GM19324 (cell line): ENCODE results near the gene ADIPOR2.
"Not testable (repeated sequence)": the region's sequence is repeated elsewhere in the genome, so short reads cannot be mapped to it uniquely, and the experiment has no call there.

Experiments
- ATAC-seq: cut with Tn5 transposase; IDR thresholded peaks from one replicate; pipeline ENCODE4 v1.9.1; 2021; ENCODE audit warnings: mild to moderate bottlenecking, moderate library complexity; ENCODE audit not compliant: unreplicated experiment, low FRiP score

ADIPOR2 gene

GRCh38 chr12:1702713-1703112, 11.8 kb downstream of the ADIPOR2 start:
- no peak for ATAC-seq

GRCh38 chr12:1703771-1704722, 13.2 kb downstream of the ADIPOR2 start:
- no peak for ATAC-seq

- no peak for ATAC-seq
Measured at GRCh38 chr12:1705774-1706631, 15.1 kb downstream of the ADIPOR2 start.

GRCh38 chr12:1706632-1706980, 15.7 kb downstream of the ADIPOR2 start:
- no peak for ATAC-seq

GRCh38 chr12:1707051-1707450, 16.2 kb downstream of the ADIPOR2 start:
- no peak for ATAC-seq

GRCh38 chr12:1709968-1710367, 19.1 kb downstream of the ADIPOR2 start:
- ATAC-seq = not testable (repeated sequence)

- ATAC-seq = not testable (repeated sequence)
Measured at GRCh38 chr12:1710870-1711269, 20.0 kb downstream of the ADIPOR2 start.

GRCh38 chr12:1711536-1712211, 20.8 kb downstream of the ADIPOR2 start:
- ATAC-seq = not testable (repeated sequence)

GRCh38 chr12:1712305-1712704, 21.4 kb downstream of the ADIPOR2 start:
- ATAC-seq = not testable (repeated sequence)

- not testable (repeated sequence) for ATAC-seq
Measured at GRCh38 chr12:1712852-1713251, 22.0 kb downstream of the ADIPOR2 start.

- ATAC-seq = not testable (repeated sequence)
Measured at GRCh38 chr12:1713783-1714348, 23.0 kb downstream of the ADIPOR2 start.

- ATAC-seq = not testable (repeated sequence)
Measured at GRCh38 chr12:1715459-1715858, 24.6 kb downstream of the ADIPOR2 start.

- ATAC-seq = no peak
Measured at GRCh38 chr12:1716215-1716862, 25.5 kb downstream of the ADIPOR2 start.

GRCh38 chr12:1716911-1717310, 26.0 kb downstream of the ADIPOR2 start:
- no peak for ATAC-seq

- no peak for ATAC-seq
Measured at GRCh38 chr12:1719139-1719538, 28.3 kb downstream of the ADIPOR2 start.

GRCh38 chr12:1720494-1720893, 29.6 kb downstream of the ADIPOR2 start:
- no peak for ATAC-seq

- no peak for ATAC-seq
Measured at GRCh38 chr12:1723721-1724120, 32.9 kb downstream of the ADIPOR2 start.

- no peak for ATAC-seq
Measured at GRCh38 chr12:1724250-1724649, 33.4 kb downstream of the ADIPOR2 start.

GRCh38 chr12:1726753-1727152, 35.9 kb downstream of the ADIPOR2 start:
- ATAC-seq = no peak

GRCh38 chr12:1728824-1729223, 38.0 kb downstream of the ADIPOR2 start:
- no peak for ATAC-seq
